Measurements from ENCODE around the gene CZIB.

GRCh38 chr1:53165408-53165961 lies 54.9 kb downstream of the CZIB start:
- TF ChIP-seq CTCF (IDR thresholded peaks at IDR 0.05 in 4 of 5, conservative IDR thresholded peaks at IDR 0.05 in 1 of 5) (no peak), POLR2A (IDR thresholded peaks at IDR 0.05) (no peak)
